Ishikawa (cell line): ENCODE measurements around the gene HRCT1.
A peak's percentile ranks its signal among the peaks of the same experiment; 100 is the strongest.

Experiments used
- CEBPB ChIP-seq: IDR thresholded peaks from 2 replicates; pipeline ENCODE4 v1.6.1; 2012
- CREB1 ChIP-seq: IDR thresholded peaks from 2 replicates; pipeline ENCODE4 v1.6.1; 2012; ENCODE audit warnings: low read depth
- EGR1 ChIP-seq: IDR thresholded peaks from 2 replicates; pipeline ENCODE4 v1.6.1; 2012
- EP300 ChIP-seq: IDR thresholded peaks from 2 replicates; pipeline ENCODE4 v1.6.1; 2012; ENCODE audit warnings: borderline replicate concordance
- FOXM1 ChIP-seq: IDR thresholded peaks from 2 replicates; pipeline ENCODE4 v1.6.1; 2012; ENCODE audit warnings: low read depth, borderline replicate concordance
- NFIC ChIP-seq: IDR thresholded peaks from 2 replicates; pipeline ENCODE4 v1.6.1; 2012
- RAD21 ChIP-seq: IDR thresholded peaks from 2 replicates; pipeline ENCODE4 v1.6.1; 2012; ENCODE audit warnings: low read depth
- TAF1 ChIP-seq: IDR thresholded peaks from 2 replicates; pipeline ENCODE4 v1.6.1; 2012; ENCODE audit warnings: low read depth, mild to moderate bottlenecking
- TCF12 ChIP-seq: IDR thresholded peaks from 2 replicates; pipeline ENCODE4 v1.6.1; 2012; ENCODE audit warnings: low read depth
- TEAD4 ChIP-seq: IDR thresholded peaks from 2 replicates; pipeline ENCODE4 v1.6.1; 2012
- YY1 ChIP-seq: IDR thresholded peaks from 2 replicates; pipeline ENCODE4 v1.6.1; 2012; ENCODE audit warnings: low read depth
- ZBTB7A ChIP-seq: IDR thresholded peaks from 2 replicates; pipeline ENCODE4 v1.6.1; 2012; ENCODE audit warnings: low read depth
- TF ChIP-seq, protein P1 (sequence below): IDR thresholded peaks from 2 replicates; pipeline ENCODE4 v1.6.1; 2012
- TF ChIP-seq, protein P2 (sequence below): IDR thresholded peaks from 2 replicates; pipeline ENCODE4 v1.6.1; 2012; ENCODE audit warnings: low read depth, mild to moderate bottlenecking
- TF ChIP-seq, protein P3 (sequence below): IDR thresholded peaks from 2 replicates; pipeline ENCODE4 v1.6.1; 2012

Gene HRCT1

DNA sequence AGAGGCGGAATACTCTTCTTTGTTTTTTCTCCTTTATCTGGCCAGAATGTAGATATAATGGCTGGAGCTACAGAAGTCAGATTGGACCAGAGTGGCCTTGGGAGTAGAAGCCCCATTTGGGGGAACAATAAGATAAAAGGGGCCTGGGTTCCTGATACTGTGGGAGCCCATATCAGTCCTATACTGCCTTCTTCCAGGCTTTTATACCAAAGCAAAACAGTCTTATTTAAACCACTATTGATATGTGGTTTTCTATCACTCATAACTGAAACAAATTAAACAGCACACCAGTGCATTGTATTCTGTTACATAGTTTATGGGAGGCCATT, 17.6 kb downstream of the HRCT1 start:
- TF ChIP-seq, protein P1, sequence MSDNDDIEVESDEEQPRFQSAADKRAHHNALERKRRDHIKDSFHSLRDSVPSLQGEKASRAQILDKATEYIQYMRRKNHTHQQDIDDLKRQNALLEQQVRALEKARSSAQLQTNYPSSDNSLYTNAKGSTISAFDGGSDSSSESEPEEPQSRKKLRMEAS, result no peak
- TF ChIP-seq EP300 (no peak), CEBPB (no peak), RAD21 (no peak), CREB1 (no peak), YY1 (no peak), ZBTB7A (no peak), EGR1 (no peak), NFIC (no peak)
- TF ChIP-seq, protein P2, sequence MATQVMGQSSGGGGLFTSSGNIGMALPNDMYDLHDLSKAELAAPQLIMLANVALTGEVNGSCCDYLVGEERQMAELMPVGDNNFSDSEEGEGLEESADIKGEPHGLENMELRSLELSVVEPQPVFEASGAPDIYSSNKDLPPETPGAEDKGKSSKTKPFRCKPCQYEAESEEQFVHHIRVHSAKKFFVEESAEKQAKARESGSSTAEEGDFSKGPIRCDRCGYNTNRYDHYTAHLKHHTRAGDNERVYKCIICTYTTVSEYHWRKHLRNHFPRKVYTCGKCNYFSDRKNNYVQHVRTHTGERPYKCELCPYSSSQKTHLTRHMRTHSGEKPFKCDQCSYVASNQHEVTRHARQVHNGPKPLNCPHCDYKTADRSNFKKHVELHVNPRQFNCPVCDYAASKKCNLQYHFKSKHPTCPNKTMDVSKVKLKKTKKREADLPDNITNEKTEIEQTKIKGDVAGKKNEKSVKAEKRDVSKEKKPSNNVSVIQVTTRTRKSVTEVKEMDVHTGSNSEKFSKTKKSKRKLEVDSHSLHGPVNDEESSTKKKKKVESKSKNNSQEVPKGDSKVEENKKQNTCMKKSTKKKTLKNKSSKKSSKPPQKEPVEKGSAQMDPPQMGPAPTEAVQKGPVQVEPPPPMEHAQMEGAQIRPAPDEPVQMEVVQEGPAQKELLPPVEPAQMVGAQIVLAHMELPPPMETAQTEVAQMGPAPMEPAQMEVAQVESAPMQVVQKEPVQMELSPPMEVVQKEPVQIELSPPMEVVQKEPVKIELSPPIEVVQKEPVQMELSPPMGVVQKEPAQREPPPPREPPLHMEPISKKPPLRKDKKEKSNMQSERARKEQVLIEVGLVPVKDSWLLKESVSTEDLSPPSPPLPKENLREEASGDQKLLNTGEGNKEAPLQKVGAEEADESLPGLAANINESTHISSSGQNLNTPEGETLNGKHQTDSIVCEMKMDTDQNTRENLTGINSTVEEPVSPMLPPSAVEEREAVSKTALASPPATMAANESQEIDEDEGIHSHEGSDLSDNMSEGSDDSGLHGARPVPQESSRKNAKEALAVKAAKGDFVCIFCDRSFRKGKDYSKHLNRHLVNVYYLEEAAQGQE, result no peak
- TF ChIP-seq, protein P3, sequence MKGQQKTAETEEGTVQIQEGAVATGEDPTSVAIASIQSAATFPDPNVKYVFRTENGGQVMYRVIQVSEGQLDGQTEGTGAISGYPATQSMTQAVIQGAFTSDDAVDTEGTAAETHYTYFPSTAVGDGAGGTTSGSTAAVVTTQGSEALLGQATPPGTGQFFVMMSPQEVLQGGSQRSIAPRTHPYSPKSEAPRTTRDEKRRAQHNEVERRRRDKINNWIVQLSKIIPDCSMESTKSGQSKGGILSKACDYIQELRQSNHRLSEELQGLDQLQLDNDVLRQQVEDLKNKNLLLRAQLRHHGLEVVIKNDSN, result no peak

DNA sequence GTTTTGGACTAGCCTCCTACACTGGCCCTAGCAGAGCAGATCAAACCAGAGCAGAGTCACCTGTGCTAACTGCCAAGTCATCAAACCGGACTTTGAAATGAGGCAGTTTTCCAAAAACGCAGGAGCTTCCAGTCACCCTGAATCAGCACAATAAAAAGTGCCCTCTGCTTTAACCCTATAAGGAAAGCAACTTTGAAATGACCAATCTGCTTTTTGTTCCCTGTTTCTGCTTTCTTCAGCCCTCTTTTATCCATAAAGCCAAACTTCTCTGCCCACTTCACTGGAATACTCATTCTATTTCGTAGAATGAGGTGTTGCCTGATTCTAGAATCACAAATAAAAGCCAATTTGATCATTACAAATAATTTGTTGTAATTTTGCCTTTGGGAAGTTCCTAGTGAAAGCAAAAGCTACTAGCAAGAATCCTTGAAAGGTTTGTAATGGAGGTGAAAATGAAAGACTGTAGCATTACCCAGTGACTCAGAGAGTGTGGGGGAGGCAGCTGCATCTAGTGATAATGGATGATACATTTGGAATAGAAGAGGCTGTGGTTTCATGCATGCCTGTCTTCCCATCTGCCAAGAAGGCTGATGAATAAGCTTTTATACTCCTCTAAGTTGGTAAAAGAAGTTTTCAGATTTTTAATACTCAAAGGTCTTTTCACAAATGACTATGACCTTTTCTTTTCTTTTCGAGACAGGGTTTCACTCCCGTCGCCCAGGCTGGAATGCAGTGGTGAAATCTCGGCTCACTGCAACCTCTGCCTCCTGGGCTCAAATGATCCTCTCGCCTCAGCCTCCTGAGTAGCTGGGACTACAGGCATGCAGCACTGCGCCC, 18.1 kb downstream of the HRCT1 start:
- no peak for TF ChIP-seq CEBPB
- TF ChIP-seq NFIC, result peak; percentile 35
- TF ChIP-seq FOXM1, result 0 out of 2 replicates have a peak, but pooled peaks have one; percentile 31
- TF ChIP-seq, protein P3, result 0 out of 2 replicates have a peak, but pooled peaks have one; percentile 12
- TF ChIP-seq EP300, result peak; percentile 35; the same call in 1 of the 2 replicates
- no peak for TF ChIP-seq TAF1
- no peak for TF ChIP-seq TEAD4
- no peak for TF ChIP-seq EGR1
- TF ChIP-seq, protein P2, result no peak
- TF ChIP-seq TCF12, result peak; percentile 56; the same call in 1 of the 2 replicates
- no peak for TF ChIP-seq ZBTB7A
- TF ChIP-seq, protein P1, result no peak
- no peak for TF ChIP-seq CREB1
- no peak for TF ChIP-seq RAD21
- TF ChIP-seq YY1, result peak; percentile 58; the same call in 1 of the 2 replicates

DNA sequence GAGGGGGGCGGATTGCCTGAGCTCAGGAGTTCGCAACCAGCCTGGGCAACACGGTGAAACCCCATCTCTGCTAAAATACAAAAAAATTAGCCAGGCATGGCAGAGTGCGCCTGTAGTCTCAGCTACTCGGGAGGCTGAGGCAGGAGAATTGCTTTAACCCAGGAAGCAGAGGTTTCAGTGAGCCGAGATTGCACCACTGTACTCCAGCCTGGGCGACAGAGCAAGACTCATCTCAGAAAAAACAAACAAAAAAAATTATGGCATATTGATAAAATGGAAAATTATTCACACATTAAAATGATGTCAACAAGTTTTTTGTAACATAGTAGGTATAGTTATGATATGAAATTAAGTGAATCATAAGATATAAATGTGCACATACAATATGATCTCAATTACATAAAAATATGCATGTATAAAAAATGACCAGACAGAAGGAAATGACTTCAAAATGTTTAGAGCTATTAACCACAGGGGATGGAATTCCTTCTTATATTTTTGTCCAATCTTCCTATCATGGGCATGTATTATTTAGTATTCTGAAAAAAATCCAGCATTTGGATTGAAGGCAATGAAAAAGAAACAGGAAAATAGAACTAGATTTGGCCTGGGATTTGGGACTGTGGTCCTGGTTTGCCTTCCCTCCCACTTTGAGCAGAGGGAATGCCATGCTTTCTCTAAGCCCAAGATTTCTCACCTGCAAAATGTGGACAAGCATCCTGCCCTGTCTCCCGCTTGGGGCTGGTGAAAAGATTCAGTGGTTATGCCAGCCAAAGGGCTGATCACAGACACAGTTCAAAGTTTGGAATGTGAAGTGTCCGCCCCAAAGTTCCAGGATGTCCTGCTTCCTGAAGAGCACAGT, 22.8 kb downstream of the HRCT1 start:
- TF ChIP-seq, protein P1, result no peak
- TF ChIP-seq CEBPB (no peak), ZBTB7A (no peak), TEAD4 (no peak), EP300 (no peak), FOXM1 (no peak), CREB1 (no peak), TCF12 (no peak), RAD21 (no peak), TAF1 (no peak), YY1 (no peak), EGR1 (no peak), NFIC (no peak)
- TF ChIP-seq, protein P2, result no peak
- TF ChIP-seq, protein P3, result no peak
